Brain microvascular endothelial cell (primary cell): ENCODE results near the gene CAMK2N2.

Experiments used
- DNase-seq: peaks from one replicate; pipeline ENCODE4 v3.0.0-alpha.2; 2020
- H3K27ac ChIP-seq: fragments of 250-450 bp; sonication (Bioruptor Pico); 2 replicates; pipeline ENCODE4 v1.5.1; 2020; ENCODE audit warnings: mild to moderate bottlenecking, moderate library complexity
- H3K27me3 ChIP-seq: fragments of 250-450 bp; sonication (Bioruptor Pico); replicated peaks from 2 replicates; pipeline ENCODE4 v1.5.1; 2020; ENCODE audit warnings: mild to moderate bottlenecking
- H3K36me3 ChIP-seq: fragments of 250-450 bp; sonication (Bioruptor Pico); replicated peaks from 2 replicates; pipeline ENCODE4 v1.5.1; 2020; ENCODE audit warnings: mild to moderate bottlenecking
- H3K4me3 ChIP-seq: 2 replicates; pipeline ENCODE4 v1.5.1; 2011; ENCODE audit warnings: low read depth, mild to moderate bottlenecking, control low read depth, low read length, moderate library complexity
- in situ Hi-C: cut with HindIII; loops from 2 replicates; pipeline ENCODE4 v1.10.0; 2017; ENCODE audit warnings: low sequenced_read_pairs, low pct_ligation_motif_present
- TF ChIP-seq, protein P1 (sequence below): IDR thresholded peaks from 2 replicates; pipeline ENCODE4 v1.5.1; 2011; ENCODE audit warnings: low read depth, mild to moderate bottlenecking, moderate library complexity, low read length, control low read depth, inconsistent platforms; ENCODE audit errors: missing control alignments

CAMK2N2 gene

DNA sequence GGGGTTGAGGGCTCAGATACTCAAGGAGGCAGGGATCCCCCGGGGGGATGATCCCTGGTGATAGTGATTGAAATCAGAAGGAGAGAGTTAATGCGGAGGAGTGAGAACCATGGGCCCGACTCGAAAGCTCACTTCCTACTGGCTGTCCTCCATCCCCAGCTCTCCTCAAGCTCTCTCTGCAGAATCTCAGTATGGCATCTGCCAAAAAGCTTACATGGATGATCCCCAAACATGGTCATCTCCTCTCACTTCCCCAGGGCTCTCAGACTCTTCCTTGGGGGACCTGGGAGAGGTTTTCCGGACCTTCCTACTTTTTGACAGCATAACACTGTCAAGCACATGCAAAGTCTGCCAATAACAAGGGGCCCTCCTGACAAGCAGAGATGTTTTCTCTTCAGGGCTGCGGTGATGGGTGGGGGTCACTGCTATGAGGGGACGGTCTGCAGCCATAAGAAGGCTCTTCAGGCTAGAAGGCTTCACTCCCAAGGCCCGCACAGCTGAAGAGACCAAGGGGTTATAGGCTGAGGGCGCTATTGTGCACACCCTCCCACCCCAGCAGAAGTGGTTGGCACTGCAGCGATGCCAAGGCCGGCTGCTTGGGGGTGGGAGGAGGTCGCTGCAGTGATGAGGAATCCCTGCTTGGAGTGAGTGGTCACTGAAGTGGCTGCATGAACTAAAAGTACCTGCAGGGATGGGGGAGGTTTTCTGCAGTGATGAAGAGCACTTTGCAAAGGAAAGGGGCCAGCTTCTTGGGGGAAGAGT lies 32.8 kb downstream of the CAMK2N2 start:
- Histone ChIP-seq H3K36me3 (no peaks in the 10 kb centered on the region), H3K27me3 (peaks cover 51% of the 10 kb centered on the region), H3K4me3 (no peak overlapping the region), H3K27ac (no peak overlapping the region)
- in situ Hi-C loops: no loop called here
- no peak for DNase-seq
- TF ChIP-seq, protein P1, sequence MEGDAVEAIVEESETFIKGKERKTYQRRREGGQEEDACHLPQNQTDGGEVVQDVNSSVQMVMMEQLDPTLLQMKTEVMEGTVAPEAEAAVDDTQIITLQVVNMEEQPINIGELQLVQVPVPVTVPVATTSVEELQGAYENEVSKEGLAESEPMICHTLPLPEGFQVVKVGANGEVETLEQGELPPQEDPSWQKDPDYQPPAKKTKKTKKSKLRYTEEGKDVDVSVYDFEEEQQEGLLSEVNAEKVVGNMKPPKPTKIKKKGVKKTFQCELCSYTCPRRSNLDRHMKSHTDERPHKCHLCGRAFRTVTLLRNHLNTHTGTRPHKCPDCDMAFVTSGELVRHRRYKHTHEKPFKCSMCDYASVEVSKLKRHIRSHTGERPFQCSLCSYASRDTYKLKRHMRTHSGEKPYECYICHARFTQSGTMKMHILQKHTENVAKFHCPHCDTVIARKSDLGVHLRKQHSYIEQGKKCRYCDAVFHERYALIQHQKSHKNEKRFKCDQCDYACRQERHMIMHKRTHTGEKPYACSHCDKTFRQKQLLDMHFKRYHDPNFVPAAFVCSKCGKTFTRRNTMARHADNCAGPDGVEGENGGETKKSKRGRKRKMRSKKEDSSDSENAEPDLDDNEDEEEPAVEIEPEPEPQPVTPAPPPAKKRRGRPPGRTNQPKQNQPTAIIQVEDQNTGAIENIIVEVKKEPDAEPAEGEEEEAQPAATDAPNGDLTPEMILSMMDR: no peak

DNA sequence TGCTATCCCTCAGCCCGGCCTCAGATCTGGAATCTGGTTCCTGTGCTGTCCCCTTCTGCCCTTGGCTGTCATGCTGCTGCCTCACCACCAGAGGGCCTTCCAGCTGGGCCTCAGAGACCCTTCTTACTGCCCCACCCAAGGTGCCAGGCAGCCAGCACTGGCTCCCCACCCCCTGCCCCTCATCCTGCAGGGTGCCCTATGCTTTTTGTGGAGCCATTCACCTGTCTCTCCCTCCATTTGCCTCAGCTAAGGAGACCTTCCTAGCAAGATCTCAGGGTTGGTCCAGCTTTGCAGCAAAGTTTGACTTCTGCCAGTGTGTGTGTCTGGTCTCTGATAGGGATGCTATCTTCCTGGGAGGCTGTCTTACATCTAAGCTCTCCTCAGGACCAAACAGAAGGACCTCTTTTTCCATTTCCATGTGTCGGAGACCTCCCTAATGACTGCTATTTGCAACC lies 33.8 kb downstream of the CAMK2N2 start:
- H3K27ac ChIP-seq: no peak overlapping the region
- DNase-seq: no peak
- TF ChIP-seq, protein P1: peak; percentile 95
- in situ Hi-C loops: no loop called here
- H3K27me3 ChIP-seq: peaks cover 46% of the 10 kb centered on the region
- no peaks in the 10 kb centered on the region for H3K36me3 ChIP-seq
- H3K4me3 ChIP-seq: no peak overlapping the region

GRCh38 chr3:184223946-184224345 lies 37.4 kb downstream of the CAMK2N2 start:
- DNase-seq: no peak
- H3K4me3 ChIP-seq: no peak overlapping the region
- H3K27ac ChIP-seq: no peak overlapping the region
- in situ Hi-C loops: no loop called here
- H3K36me3 ChIP-seq: no peaks in the 10 kb centered on the region
- TF ChIP-seq, protein P1: no peak
- peaks cover 13% of the 10 kb centered on the region for H3K27me3 ChIP-seq

- TF ChIP-seq, protein P1: no peak
- Histone ChIP-seq H3K36me3 (no peaks in the 10 kb centered on the region), H3K27me3 (peaks cover under 1% of the 10 kb centered on the region), H3K4me3 (no peak overlapping the region), H3K27ac (no peak overlapping the region)
- in situ Hi-C loops: no loop called here
- DNase-seq: no peak
Measured at GRCh38 chr3:184222521-184222920, 38.8 kb downstream of the CAMK2N2 start.

DNA sequence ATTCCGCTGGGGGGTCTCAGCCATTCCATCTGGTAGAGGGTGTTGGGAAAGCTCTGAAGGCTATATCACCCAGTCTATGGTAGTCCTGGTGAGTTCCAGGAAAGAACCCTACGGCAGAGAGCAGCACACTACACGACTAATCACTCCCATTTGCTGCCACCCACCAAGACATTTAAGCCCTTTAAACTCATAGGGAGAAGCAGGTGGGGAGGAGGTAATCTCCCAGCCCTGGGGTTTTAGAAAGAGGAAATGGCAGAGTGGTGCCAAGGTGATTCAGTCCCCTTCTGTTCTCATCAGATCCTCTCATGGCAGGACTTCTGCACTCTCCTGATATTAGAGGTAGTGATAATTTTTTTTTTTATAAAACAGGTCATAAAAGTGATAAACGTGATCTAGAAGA lies 42.5 kb downstream of the CAMK2N2 start:
- Histone ChIP-seq H3K27ac (no peak overlapping the region), H3K36me3 (no peaks in the 10 kb centered on the region), H3K27me3 (no peaks in the 10 kb centered on the region), H3K4me3 (no peak overlapping the region)
- TF ChIP-seq, protein P1: no peak
- in situ Hi-C loops: no loop called here
- no peak for DNase-seq

- TF ChIP-seq, protein P1: no peak
Measured at GRCh38 chr3:184211718-184212117, 49.6 kb downstream of the CAMK2N2 start.

More at GRCh38 chr3:184211718-184212117, 49.6 kb downstream of the CAMK2N2 start:
- in situ Hi-C loops: no loop called here
- no peaks in the 10 kb centered on the region for H3K36me3 ChIP-seq
- no peak overlapping the region for H3K4me3 ChIP-seq
- H3K27me3 ChIP-seq: no peaks in the 10 kb centered on the region
- H3K27ac ChIP-seq: no peak overlapping the region
- DNase-seq: no peak
